ENCODE results near the gene CFAP65.
A peak's percentile ranks its signal among the peaks of the same experiment; 100 is the strongest.

CFAP65 gene

DNA sequence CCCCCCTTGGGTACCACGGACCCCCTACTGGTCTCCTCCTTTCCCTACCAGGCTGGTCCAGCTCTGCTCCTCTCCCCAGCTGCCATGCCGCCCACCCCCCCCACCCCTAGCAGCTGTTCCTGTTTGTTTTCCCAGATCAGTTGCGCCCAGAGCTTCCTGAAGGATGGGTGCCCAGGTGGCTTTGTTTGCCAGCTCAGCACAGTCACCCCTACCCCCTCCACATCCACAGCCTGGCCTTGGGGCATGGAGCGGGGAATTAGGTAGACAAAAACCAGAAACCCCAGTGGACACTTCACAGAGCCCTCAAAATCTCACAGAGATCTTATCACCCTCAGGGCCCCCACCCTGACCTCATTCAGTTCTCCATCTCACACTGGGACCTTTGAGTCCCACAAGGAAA, 44.4 kb downstream of the CFAP65 start:
- H3K9me3 ChIP-seq (ENCODE audit: control insufficient read depth, low read length) = no peaks in the 10 kb centered on the region
- no peak overlapping the region for H3K4me3 ChIP-seq (ENCODE audit: extremely low read depth, insufficient read depth, low read length, poor library complexity, severe bottlenecking)
- H3K27ac ChIP-seq (ENCODE audit: low read depth, low read length, severe bottlenecking) = no peak overlapping the region
- H3K4me1 ChIP-seq (ENCODE audit: control insufficient read depth, insufficient read depth, low read length, poor library complexity, severe bottlenecking) = peaks cover 15% of the 10 kb centered on the region
- no peaks in the 10 kb centered on the region for H3K36me3 ChIP-seq (ENCODE audit: control insufficient read depth, insufficient read depth, low read length)
- 74 to 82% methylated on average over 3 of the region's 4 CpGs for WGBS, 2 experiments (ENCODE audit: insufficient coverage in 2 of 2)

DNA sequence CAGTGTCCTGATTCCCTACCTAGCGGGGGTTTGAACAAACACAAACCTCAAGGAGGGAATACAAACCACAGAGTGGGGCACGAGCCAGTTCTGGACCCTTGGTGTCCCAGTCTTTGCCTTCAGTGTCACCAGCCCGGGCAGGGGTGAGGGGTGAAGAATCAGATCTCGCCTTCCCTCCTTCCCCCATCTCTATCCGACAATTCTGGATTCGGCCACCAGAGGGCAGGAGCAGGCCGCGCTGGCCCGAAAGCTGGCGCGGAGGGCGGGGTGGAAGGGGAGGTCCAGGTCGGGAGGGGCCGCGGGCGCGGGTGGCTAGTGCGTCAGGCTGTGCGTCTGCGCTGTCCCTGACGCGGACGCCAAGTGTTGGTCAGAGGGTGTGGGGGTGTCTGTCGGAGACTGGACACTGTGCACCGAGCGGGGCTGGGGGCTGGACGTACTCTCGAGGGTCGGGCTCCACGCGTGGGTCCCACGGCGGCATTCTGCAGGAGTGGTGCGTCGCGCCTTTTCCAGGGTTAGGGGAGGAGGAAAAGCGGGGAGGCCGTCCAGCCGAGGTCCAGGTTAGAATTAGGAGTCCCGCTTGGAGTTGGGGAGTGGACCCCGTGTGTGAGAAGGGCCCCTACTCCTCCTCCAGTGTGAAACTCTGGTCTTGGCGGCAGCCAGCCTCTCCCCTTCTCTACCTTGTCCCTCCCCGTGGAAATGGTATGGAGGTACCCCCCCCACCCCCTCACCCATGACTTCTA, 45.2 kb downstream of the CFAP65 start:
- WGBS, 2 experiments (ENCODE audit: insufficient coverage in 2 of 2) = 14 to 15% methylated on average over 22 to 37 of the region's 43 CpGs
- H3K4me3 ChIP-seq (ENCODE audit: extremely low read depth, insufficient read depth, low read length, poor library complexity, severe bottlenecking) = peak overlapping the region; percentile 19
- no peaks in the 10 kb centered on the region for H3K36me3 ChIP-seq (ENCODE audit: control insufficient read depth, insufficient read depth, low read length)

DNA sequence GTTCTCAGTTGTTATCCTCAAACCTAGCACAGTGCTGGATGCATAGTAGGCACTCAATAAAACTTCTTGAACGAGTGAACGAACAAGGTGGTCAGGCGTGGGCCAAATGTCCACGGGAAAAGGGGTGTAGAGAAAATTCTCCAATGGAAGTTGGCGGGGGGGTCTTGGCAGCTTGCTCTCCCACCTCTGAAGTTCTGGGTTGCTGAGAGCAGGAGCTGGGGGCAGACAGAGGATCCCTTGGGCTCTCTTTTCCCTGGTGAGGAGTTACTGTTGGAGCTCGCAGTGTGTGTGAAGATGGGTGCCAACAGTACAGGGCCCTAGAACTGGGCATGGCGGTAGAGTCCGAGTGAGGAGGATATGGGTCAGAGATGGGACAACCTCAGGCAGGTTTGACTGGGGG, 45.8 kb downstream of the CFAP65 start:
- Histone ChIP-seq H3K9me3 (ENCODE audit: control insufficient read depth, low read length) (no peaks in the 10 kb centered on the region), H3K4me1 (ENCODE audit: control insufficient read depth, insufficient read depth, low read length, poor library complexity, severe bottlenecking) (peaks cover 10% of the 10 kb centered on the region), H3K4me3 (ENCODE audit: extremely low read depth, insufficient read depth, low read length, poor library complexity, severe bottlenecking) (no peak overlapping the region), H3K36me3 (ENCODE audit: control insufficient read depth, insufficient read depth, low read length) (no peaks in the 10 kb centered on the region), H3K27ac (ENCODE audit: low read depth, low read length, severe bottlenecking) (no peak overlapping the region)
- WGBS, 2 experiments (ENCODE audit: insufficient coverage in 2 of 2) = 36 to 44% methylated on average over 6 to 7 of the region's 8 CpGs

More for the DNA sequence above, 45.2 kb downstream of the CFAP65 start:
- H3K4me1 ChIP-seq (ENCODE audit: control insufficient read depth, insufficient read depth, low read length, poor library complexity, severe bottlenecking) = peaks cover 10% of the 10 kb centered on the region
- H3K9me3 ChIP-seq (ENCODE audit: control insufficient read depth, low read length) = no peaks in the 10 kb centered on the region
- H3K27ac ChIP-seq (ENCODE audit: low read depth, low read length, severe bottlenecking) = no peak overlapping the region

- H3K9me3 ChIP-seq (ENCODE audit: control insufficient read depth, low read length) = no peaks in the 10 kb centered on the region
- H3K4me3 ChIP-seq (ENCODE audit: extremely low read depth, insufficient read depth, low read length, poor library complexity, severe bottlenecking) = peak within 1 kb of the TSS; percentile 21
- 1 to 3% methylated on average over 38 to 75 of the region's 88 CpGs for WGBS, 2 experiments (ENCODE audit: insufficient coverage in 2 of 2)
- H3K4me1 ChIP-seq (ENCODE audit: control insufficient read depth, insufficient read depth, low read length, poor library complexity, severe bottlenecking) = peaks cover 3% of the 10 kb centered on the region
- no peaks in the 10 kb centered on the region for H3K36me3 ChIP-seq (ENCODE audit: control insufficient read depth, insufficient read depth, low read length)
- no peak within 1 kb of the TSS for H3K27ac ChIP-seq (ENCODE audit: low read depth, low read length, severe bottlenecking)
Measured at GRCh38 chr2:218993345-218994315, 47.7 kb downstream of the CFAP65 start, which contains the start of gene CRYBA2. TSS of gene CRYBA2 (minus strand) at chr2:218993422. CDS start at chr2:218993176, 246 bp downstream.

GRCh38 chr2:218992703-218993344, 48.5 kb downstream of the CFAP65 start:
- H3K4me1 ChIP-seq (ENCODE audit: control insufficient read depth, insufficient read depth, low read length, poor library complexity, severe bottlenecking) = peaks cover 3% of the 10 kb centered on the region
- H3K27ac ChIP-seq (ENCODE audit: low read depth, low read length, severe bottlenecking) = no peak overlapping the region
- no peak overlapping the region for H3K4me3 ChIP-seq (ENCODE audit: extremely low read depth, insufficient read depth, low read length, poor library complexity, severe bottlenecking)
- H3K36me3 ChIP-seq (ENCODE audit: control insufficient read depth, insufficient read depth, low read length) = no peaks in the 10 kb centered on the region
- H3K9me3 ChIP-seq (ENCODE audit: control insufficient read depth, low read length) = no peaks in the 10 kb centered on the region
- 3 to 4% methylated on average over 34 to 40 of the region's 44 CpGs for WGBS, 2 experiments (ENCODE audit: insufficient coverage in 2 of 2)

GRCh38 chr2:218992196-218992595, 49.1 kb downstream of the CFAP65 start:
- WGBS, 2 experiments (ENCODE audit: insufficient coverage in 2 of 2) = 23 to 24% methylated on average over 4 to 6 of the region's 7 CpGs
- H3K4me3 ChIP-seq (ENCODE audit: extremely low read depth, insufficient read depth, low read length, poor library complexity, severe bottlenecking) = no peak overlapping the region
- H3K4me1 ChIP-seq (ENCODE audit: control insufficient read depth, insufficient read depth, low read length, poor library complexity, severe bottlenecking) = peaks cover 3% of the 10 kb centered on the region

GRCh38 chr2:218991674-218992168, 49.6 kb downstream of the CFAP65 start:
- Histone ChIP-seq H3K4me1 (ENCODE audit: control insufficient read depth, insufficient read depth, low read length, poor library complexity, severe bottlenecking) (peaks cover 3% of the 10 kb centered on the region), H3K36me3 (ENCODE audit: control insufficient read depth, insufficient read depth, low read length) (no peaks in the 10 kb centered on the region), H3K27ac (ENCODE audit: low read depth, low read length, severe bottlenecking) (no peak overlapping the region), H3K4me3 (ENCODE audit: extremely low read depth, insufficient read depth, low read length, poor library complexity, severe bottlenecking) (no peak overlapping the region), H3K9me3 (ENCODE audit: control insufficient read depth, low read length) (no peaks in the 10 kb centered on the region)
- whole genome bisulfite sequencing, 2 experiments (ENCODE audit: insufficient coverage in 2 of 2) = 7 to 9% methylated on average over 11 to 13 of the region's 13 CpGs

More at GRCh38 chr2:218992196-218992595, 49.1 kb downstream of the CFAP65 start:
- Histone ChIP-seq H3K36me3 (ENCODE audit: control insufficient read depth, insufficient read depth, low read length) (no peaks in the 10 kb centered on the region), H3K9me3 (ENCODE audit: control insufficient read depth, low read length) (no peaks in the 10 kb centered on the region), H3K27ac (ENCODE audit: low read depth, low read length, severe bottlenecking) (no peak overlapping the region)

DNA sequence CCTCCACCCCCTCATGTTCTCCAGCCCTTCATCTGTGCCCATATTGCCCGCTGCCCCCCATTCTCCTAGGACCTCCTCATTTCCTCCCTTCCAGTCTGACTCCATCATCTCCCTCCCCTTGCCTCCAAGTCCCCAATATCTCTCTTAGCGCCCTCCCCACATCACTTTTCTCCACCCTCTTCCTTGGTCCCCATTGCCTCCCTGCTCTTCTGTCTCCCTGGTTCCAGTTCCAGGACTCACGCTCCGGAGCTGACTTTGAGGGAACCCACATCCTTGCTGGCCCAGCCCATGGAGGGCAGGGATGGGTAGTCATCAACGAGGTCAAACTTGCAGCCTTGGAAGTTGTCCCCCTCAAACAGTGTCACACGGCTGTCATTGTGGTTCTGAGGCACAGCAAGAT, 50.7 kb downstream of the CFAP65 start:
- no peak overlapping the region for H3K27ac ChIP-seq (ENCODE audit: low read depth, low read length, severe bottlenecking)
- peaks cover 3% of the 10 kb centered on the region for H3K4me1 ChIP-seq (ENCODE audit: control insufficient read depth, insufficient read depth, low read length, poor library complexity, severe bottlenecking)
- 13 to 23% methylated on average over 5 to 6 of the region's 6 CpGs for WGBS, 2 experiments (ENCODE audit: insufficient coverage in 2 of 2)
- no peak overlapping the region for H3K4me3 ChIP-seq (ENCODE audit: extremely low read depth, insufficient read depth, low read length, poor library complexity, severe bottlenecking)
- H3K9me3 ChIP-seq (ENCODE audit: control insufficient read depth, low read length) = no peaks in the 10 kb centered on the region
- no peaks in the 10 kb centered on the region for H3K36me3 ChIP-seq (ENCODE audit: control insufficient read depth, insufficient read depth, low read length)

DNA sequence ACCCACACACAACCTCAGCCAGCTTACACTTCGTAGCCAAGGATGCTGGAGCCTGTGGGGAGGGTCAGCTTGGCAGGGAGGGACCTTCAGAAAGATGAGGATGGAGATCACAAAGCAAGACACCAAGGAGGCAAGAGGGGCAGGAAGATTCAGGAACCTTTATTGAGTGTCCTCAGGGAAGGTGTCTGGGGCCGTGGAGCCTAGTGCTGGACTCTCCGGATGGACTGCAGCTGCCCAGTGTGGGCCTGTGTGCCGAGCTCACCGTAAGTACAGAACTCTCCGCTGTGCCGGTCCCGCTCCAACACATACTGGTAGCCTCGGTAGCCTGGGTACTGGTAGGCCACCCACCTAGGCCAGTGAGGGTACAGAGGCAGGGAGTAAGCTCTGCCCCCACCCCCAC, 51.3 kb downstream of the CFAP65 start:
- Histone ChIP-seq H3K36me3 (ENCODE audit: control insufficient read depth, insufficient read depth, low read length) (no peaks in the 10 kb centered on the region), H3K27ac (ENCODE audit: low read depth, low read length, severe bottlenecking) (no peak overlapping the region), H3K4me1 (ENCODE audit: control insufficient read depth, insufficient read depth, low read length, poor library complexity, severe bottlenecking) (peaks cover 3% of the 10 kb centered on the region), H3K9me3 (ENCODE audit: control insufficient read depth, low read length) (no peaks in the 10 kb centered on the region), H3K4me3 (ENCODE audit: extremely low read depth, insufficient read depth, low read length, poor library complexity, severe bottlenecking) (no peak overlapping the region)
- WGBS, 2 experiments (ENCODE audit: insufficient coverage in 2 of 2) = 16 to 26% methylated on average over 4 to 7 of the region's 9 CpGs

DNA sequence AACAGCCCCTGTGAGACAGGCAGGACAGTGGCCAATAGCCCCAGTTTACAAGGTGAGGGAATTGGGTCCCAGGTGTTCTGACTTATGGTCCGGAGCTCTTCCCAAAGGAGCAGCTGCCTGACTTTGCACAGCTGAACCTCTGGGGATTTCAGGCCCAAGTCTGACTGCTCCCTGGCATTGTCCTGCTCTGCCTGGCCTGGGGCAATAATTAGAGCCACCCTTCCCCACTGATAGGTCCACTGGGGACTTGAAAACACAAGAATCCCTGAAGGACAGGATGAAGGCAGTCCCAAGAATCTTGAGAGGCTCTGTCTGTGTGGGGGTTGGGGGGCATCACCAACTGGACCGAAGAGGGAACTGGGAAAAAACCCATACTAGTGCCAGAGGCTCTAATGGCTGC, 52.7 kb downstream of the CFAP65 start:
- H3K9me3 ChIP-seq (ENCODE audit: control insufficient read depth, low read length) = no peaks in the 10 kb centered on the region
- no peak overlapping the region for H3K4me3 ChIP-seq (ENCODE audit: extremely low read depth, insufficient read depth, low read length, poor library complexity, severe bottlenecking)
- no peaks in the 10 kb centered on the region for H3K4me1 ChIP-seq (ENCODE audit: control insufficient read depth, insufficient read depth, low read length, poor library complexity, severe bottlenecking)
- 47 to 55% methylated on average over 1 to 2 of the region's 2 CpGs for WGBS, 2 experiments (ENCODE audit: insufficient coverage in 2 of 2)
- no peak overlapping the region for H3K27ac ChIP-seq (ENCODE audit: low read depth, low read length, severe bottlenecking)
- H3K36me3 ChIP-seq (ENCODE audit: control insufficient read depth, insufficient read depth, low read length) = no peaks in the 10 kb centered on the region
